Prostate gland (tissue), 2 donors: ENCODE measurements around the gene SLAMF8. TPM values are rescaled to one million over a fixed set of nuclear protein-coding genes. Genes with fewer than 3 reads are reported as not detected.

Experiments
- DNase-seq: peaks from one replicate; pipeline ENCODE4 v3.0.0-alpha.2; 2019; ENCODE audit warnings: low spot score
- H3K27ac ChIP-seq, 2 donors: fragments of 200-600 bp; sonication (generic); 2 replicates each; pipeline ENCODE4 v1.5.1; 2017 to 2019
- H3K27me3 ChIP-seq: fragments of 200-600 bp; sonication (generic); replicated peaks from 2 replicates; pipeline ENCODE4 v1.5.1; 2019; ENCODE audit not compliant: insufficient read depth
- H3K36me3 ChIP-seq, 2 donors: fragments of 200-600 bp; sonication (generic); 1 replicate in 1 of 2; 2 replicates in 1 of 2; pipeline versions ENCODE4 v1.5.1 to v1.8.1; 2017 to 2019
- H3K4me1 ChIP-seq: fragments of 200-600 bp; sonication (generic); replicated peaks from 2 replicates; pipeline ENCODE4 v1.5.1; 2019
- H3K4me3 ChIP-seq, 2 donors: fragments of 200-600 bp; sonication (generic); 2 replicates each; pipeline ENCODE4 v1.5.1; 2017 to 2019
- H3K9me3 ChIP-seq: fragments of 200-600 bp; sonication (generic); 2 replicates; pipeline ENCODE4 v1.5.1; 2017
- CTCF ChIP-seq, 4 experiments: fragments of 200-600 bp in 2 of 4; fragments of 450-650 bp in 2 of 4; sonication (generic) in 2 of 4; IDR thresholded peaks; 1 replicate in 3 of 4; 2 replicates in 1 of 4; pipeline ENCODE4 v1.5.1; 2016 to 2019; ENCODE audit warnings: antibody characterized with exemption in 4 of 4, mild to moderate bottlenecking in 2 of 4, moderate library complexity in 2 of 4
- POLR2A ChIP-seq: fragments of 450-650 bp; IDR thresholded peaks from one replicate; pipeline ENCODE4 v1.6.1; 2016; ENCODE audit warnings: antibody characterized with exemption, mild to moderate bottlenecking
- POLR2AphosphoS5 ChIP-seq: sonication (generic); formaldehyde crosslinking; IDR thresholded peaks from one replicate; pipeline ENCODE4 v1.6.1; 2017; ENCODE audit warnings: antibody characterized with exemption
- whole genome bisulfite sequencing: methylation state at CpG from one replicate; pipeline ENCODE4 v1.1.5; 2018; 5-methylcytosine and 5-hydroxymethylcytosine counted together
- intact Hi-C: fragments of 100-400 bp; cut with DNase I; formaldehyde crosslinking; loops from one replicate; pipeline ENCODE4 v1.14.2; 2022
- total RNA-seq, 2 donors: library from RNA; depleted of rRNA; stranded (reverse); fragments of >200 nt; gene quantifications; one replicate each; pipeline ENCODE4 v1.1.0, GENCODE V29; 2016

Gene SLAMF8
- total RNA-seq, 2 donors from 2014 or later, result 1.1 to 1.2 TPM

GRCh38 chr1:159829273-159829634, 2.6 kb downstream of the SLAMF8 start:
- no peaks in the 10 kb centered on the region for H3K36me3 ChIP-seq
- no peak overlapping the region for H3K4me3 ChIP-seq
- H3K27me3 ChIP-seq, result no peaks in the 10 kb centered on the region
- WGBS, result 26% methylated on average over 3 of the region's 3 CpGs
- intact Hi-C loops, result no loop called here
- no peak overlapping the region for H3K27ac ChIP-seq
- no peaks in the 10 kb centered on the region for H3K4me1 ChIP-seq
- peak; percentile 14 for DNase-seq
- TF ChIP-seq CTCF (IDR thresholded peaks at IDR 0.05), result peak in 1 of 4 experiments; percentile 55
- TF ChIP-seq POLR2A, result no peak
- H3K9me3 ChIP-seq, result no peaks in the 10 kb centered on the region

GRCh38 chr1:159829822-159830465, 3.3 kb downstream of the SLAMF8 start:
- TF ChIP-seq CTCF (IDR thresholded peaks at IDR 0.05) (no peak), POLR2A (no peak), POLR2AphosphoS5 (no peak)
- WGBS, result 80% methylated on average over 17 of the region's 18 CpGs
- Histone ChIP-seq H3K4me3 (no peak overlapping the region), H3K36me3 (no peaks in the 10 kb centered on the region), H3K27ac (no peak overlapping the region), H3K9me3 (no peaks in the 10 kb centered on the region), H3K4me1 (no peaks in the 10 kb centered on the region), H3K27me3 (no peaks in the 10 kb centered on the region)
- intact Hi-C loops, result no loop called here
- no peak for DNase-seq

GRCh38 chr1:159830722-159831121, 4.0 kb downstream of the SLAMF8 start:
- 89% methylated on average over 8 of the region's 8 CpGs for WGBS
- no peak for DNase-seq
- Histone ChIP-seq H3K9me3 (no peaks in the 10 kb centered on the region), H3K27me3 (no peaks in the 10 kb centered on the region), H3K4me1 (no peaks in the 10 kb centered on the region), H3K36me3 (no peaks in the 10 kb centered on the region), H3K4me3 (no peak overlapping the region), H3K27ac (no peak overlapping the region)
- intact Hi-C loops, result no loop called here
- TF ChIP-seq POLR2A (no peak), POLR2AphosphoS5 (no peak), CTCF (IDR thresholded peaks at IDR 0.05) (no peak)

GRCh38 chr1:159831412-159832141, 4.9 kb downstream of the SLAMF8 start:
- H3K36me3 ChIP-seq, result no peaks in the 10 kb centered on the region
- WGBS, result 39% methylated on average over 7 of the region's 7 CpGs
- no peaks in the 10 kb centered on the region for H3K9me3 ChIP-seq
- H3K27ac ChIP-seq, result no peak overlapping the region
- DNase-seq, result no peak
- TF ChIP-seq POLR2A (no peak), CTCF (IDR thresholded peaks at IDR 0.05) (no peak), POLR2AphosphoS5 (no peak)
- H3K4me3 ChIP-seq, result no peak overlapping the region
- H3K4me1 ChIP-seq, result no peaks in the 10 kb centered on the region
- H3K27me3 ChIP-seq, result no peaks in the 10 kb centered on the region
- intact Hi-C loops, result no loop called here

GRCh38 chr1:159832309-159832708, 5.6 kb downstream of the SLAMF8 start:
- no peaks in the 10 kb centered on the region for H3K9me3 ChIP-seq
- no peaks in the 10 kb centered on the region for H3K4me1 ChIP-seq
- intact Hi-C loops, result no loop called here
- DNase-seq, result no peak
- no peaks in the 10 kb centered on the region for H3K27me3 ChIP-seq
- TF ChIP-seq POLR2AphosphoS5 (no peak), POLR2A (no peak), CTCF (IDR thresholded peaks at IDR 0.05) (no peak)
- no peaks in the 10 kb centered on the region for H3K36me3 ChIP-seq
- H3K4me3 ChIP-seq, result no peak overlapping the region
- 90% methylated on average over 2 of the region's 2 CpGs for WGBS
- no peak overlapping the region for H3K27ac ChIP-seq
